Activated CD8-positive, alpha-beta memory T cell treated with anti-CD3 and anti-CD28 coated beads, Interleukin-2, amount 10 ng/mL, durations not matched to agents 7 days and 5 days (primary cell): Measurements from ENCODE around the gene VENTX. TPM values are rescaled to one million over a fixed set of nuclear protein-coding genes. Genes with fewer than 3 reads are reported as not detected.
"Not testable (repeated sequence)": the region's sequence is repeated elsewhere in the genome, so short reads cannot be mapped to it uniquely, and the experiment has no call there.

Experiments
- ATAC-seq: fragments of 150-1000 bp; cut with Tn5 transposase; one replicate; pipeline ENCODE4 v1.10.0; 2021; ENCODE audit warnings: moderate library complexity
- CTCF ChIA-PET: fragments of 350-600 bp; sonication (Branson Sonifier 250); formaldehyde crosslinking; loops from one replicate; lab custom pipeline; 2021; ENCODE audit warnings: antibody characterized with exemption; lab: Charles Lee
- DNase-seq: peaks from one replicate; pipeline ENCODE4 v3.0.0-alpha.2; 2020
- H3K27ac Mint-ChIP-seq: one replicate; pipeline ENCODE4 v1.8.0; 2021; ENCODE audit warnings: mild to moderate bottlenecking, mixed read lengths
- H3K27me3 Mint-ChIP-seq: one replicate; pipeline ENCODE4 v1.8.0; 2021; ENCODE audit warnings: mixed read lengths
- H3K36me3 Mint-ChIP-seq: one replicate; pipeline ENCODE4 v1.8.0; 2021; ENCODE audit warnings: mild to moderate bottlenecking, mixed read lengths
- H3K4me1 Mint-ChIP-seq: one replicate; pipeline ENCODE4 v1.8.0; 2021; ENCODE audit warnings: mixed read lengths
- H3K4me3 Mint-ChIP-seq: one replicate; pipeline ENCODE4 v1.8.0; 2021; ENCODE audit warnings: mild to moderate bottlenecking, moderate library complexity, mixed read lengths
- H3K9me3 Mint-ChIP-seq: one replicate; pipeline ENCODE4 v1.8.0; 2022; ENCODE audit warnings: low read depth, mixed read lengths
- total RNA-seq, 2 experiments: library from RNA; stranded (reverse); gene quantifications; one replicate each; pipeline ENCODE4 v1.2.3, GENCODE V29; 2021

The VENTX gene
- total RNA-seq, 2 experiments from 2014 or later = 0.12 TPM; not detected in 1

DNA sequence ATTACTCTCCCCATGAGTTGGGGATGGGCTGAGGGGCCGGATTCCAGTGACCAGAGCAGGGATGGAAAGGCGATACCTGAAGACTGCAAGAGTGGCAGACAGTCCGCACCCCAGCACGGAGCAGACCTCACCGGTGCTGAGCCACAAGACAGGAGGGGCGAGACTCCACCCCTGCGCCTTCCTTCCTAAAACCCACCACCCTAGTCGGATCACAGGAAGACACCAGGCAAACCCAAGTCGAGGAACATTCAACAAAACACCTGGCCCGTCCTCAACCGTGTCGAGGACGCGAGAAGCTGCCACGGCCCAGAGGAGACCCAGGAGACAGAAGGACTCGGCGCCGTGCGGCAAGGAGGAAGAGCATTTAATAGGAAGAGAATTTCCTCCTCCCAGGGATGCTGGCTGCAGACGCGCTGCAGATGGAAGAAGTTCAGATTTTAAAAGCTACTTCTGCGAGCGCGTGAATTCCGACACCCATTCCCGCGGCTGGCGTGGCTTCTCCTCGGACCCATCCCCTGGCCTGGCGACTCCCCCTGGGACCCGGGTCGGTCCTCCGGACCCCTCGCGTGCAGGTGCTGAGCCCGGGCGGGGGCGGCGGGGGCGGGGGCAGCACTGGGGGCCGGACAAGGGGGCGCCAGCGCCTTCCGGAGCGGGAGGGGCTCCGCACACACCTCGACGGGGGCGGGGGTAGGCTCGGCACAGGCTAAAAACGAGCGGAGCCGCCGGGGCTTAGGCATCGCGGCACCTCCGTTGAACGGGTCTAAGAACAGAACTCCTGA, 8.2 kb upstream of the VENTX start:
- no peak overlapping the region for H3K27ac Mint-ChIP-seq
- peaks cover 26% of the 10 kb centered on the region for H3K4me1 Mint-ChIP-seq
- H3K4me3 Mint-ChIP-seq = peak overlapping the region; percentile 28
- CTCF ChIA-PET = no interaction called here
- ATAC-seq (no peak), DNase-seq (no peak)
- H3K36me3 Mint-ChIP-seq = no peaks in the 10 kb centered on the region
- H3K9me3 Mint-ChIP-seq = no peaks in the 10 kb centered on the region
- peaks cover 55% of the 10 kb centered on the region for H3K27me3 Mint-ChIP-seq

DNA sequence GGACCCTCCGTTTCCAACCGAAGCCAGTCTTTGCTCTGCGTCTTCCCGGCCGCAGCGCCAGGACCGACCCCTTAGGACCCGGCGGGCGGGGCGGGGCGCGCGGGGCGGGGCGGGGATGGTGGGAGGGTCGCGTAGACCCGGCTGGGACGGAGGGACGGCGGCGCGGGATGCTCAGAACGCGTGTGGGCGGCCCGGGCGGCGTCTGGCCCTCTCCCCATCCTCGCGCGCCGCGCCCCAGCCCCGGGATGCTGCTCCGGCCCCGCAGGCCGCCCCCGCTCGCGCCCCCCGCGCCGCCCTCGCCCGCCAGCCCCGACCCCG, 7.7 kb upstream of the VENTX start, which contains the start of gene UTF1:
Gene UTF1 (plus strand): TSS at position 174 of the 318 bp plus-strand sequence. CDS start 72 bp downstream, at position 246.
- CTCF ChIA-PET = no interaction called here
- Mint-ChIP-seq H3K9me3 (no peaks in the 10 kb centered on the region), H3K4me1 (peaks cover 26% of the 10 kb centered on the region), H3K36me3 (no peaks in the 10 kb centered on the region), H3K4me3 (peak within 1 kb of the TSS; percentile 28), H3K27ac (no peak within 1 kb of the TSS), H3K27me3 (peaks cover 58% of the 10 kb centered on the region)
- ATAC-seq (no peak), DNase-seq (no peak)

DNA sequence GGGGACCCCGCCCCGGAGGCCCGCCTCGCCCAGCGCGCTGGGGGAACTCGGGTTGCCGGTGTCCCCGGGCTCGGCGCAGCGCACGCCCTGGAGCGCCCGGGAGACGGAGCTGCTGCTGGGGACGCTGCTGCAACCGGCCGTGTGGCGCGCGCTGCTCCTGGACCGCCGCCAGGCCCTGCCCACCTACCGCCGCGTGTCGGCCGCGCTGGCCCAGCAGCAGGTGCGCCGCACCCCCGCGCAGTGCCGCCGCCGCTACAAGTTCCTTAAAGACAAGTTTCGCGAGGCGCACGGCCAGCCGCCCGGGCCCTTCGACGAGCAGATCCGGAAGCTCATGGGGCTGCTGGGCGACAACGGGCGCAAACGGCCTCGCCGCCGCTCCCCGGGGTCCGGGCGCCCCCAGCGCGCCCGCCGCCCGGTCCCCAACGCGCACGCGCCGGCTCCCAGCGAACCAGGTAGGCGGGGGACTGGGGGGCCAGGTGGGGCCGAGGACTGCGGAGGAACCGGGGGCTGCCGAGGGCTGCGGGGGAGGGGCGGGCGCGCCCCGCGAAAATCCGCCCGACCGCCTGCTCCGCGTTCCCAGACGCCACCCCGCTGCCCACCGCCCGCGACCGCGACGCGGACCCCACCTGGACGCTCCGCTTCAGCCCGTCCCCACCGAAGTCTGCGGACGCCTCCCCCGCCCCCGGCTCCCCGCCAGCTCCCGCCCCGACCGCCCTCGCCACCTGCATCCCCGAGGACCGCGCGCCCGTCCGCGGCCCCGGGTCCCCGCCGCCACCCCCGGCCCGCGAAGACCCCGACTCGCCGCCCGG, 7.1 kb upstream of the VENTX start:
- peaks cover 21% of the 10 kb centered on the region for H3K4me1 Mint-ChIP-seq
- peaks cover 60% of the 10 kb centered on the region for H3K27me3 Mint-ChIP-seq
- H3K36me3 Mint-ChIP-seq = no peaks in the 10 kb centered on the region
- no peak overlapping the region for H3K4me3 Mint-ChIP-seq
- no peaks in the 10 kb centered on the region for H3K9me3 Mint-ChIP-seq
- CTCF ChIA-PET = no interaction called here
- ATAC-seq = no peak
- DNase-seq = no peak
- no peak overlapping the region for H3K27ac Mint-ChIP-seq

DNA sequence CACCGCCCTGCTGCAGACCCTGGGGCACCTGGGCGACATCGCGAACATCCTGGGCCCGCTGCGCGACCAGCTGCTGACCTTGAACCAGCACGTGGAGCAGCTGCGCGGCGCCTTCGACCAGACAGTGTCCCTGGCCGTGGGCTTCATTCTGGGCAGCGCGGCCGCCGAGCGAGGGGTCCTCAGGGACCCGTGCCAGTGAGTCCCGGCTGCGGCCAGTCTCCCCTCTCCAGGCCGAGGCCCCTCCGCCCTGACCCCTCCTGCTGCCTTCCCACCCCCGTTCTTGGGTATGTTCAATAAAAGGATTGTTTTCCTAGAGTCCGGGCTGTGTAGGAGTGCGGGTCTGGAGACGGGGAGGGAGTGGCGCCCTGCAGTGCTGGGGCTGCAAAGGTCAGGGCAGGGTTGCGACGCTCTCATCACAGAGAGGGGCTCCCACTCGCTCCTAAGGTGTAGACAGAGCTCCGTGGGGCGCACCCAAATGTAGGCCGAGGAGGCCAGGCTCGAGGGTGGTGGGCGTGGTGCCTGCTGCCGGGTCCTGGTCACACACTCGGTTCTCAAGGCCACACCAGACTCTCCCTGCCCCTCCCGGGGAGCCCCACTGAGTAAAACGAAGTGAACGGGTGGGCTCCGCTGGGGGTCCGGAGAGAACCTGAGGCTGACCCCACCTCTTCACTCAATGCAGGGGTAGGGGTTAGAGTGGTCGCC, 6.3 kb upstream of the VENTX start:
- no peak overlapping the region for H3K27ac Mint-ChIP-seq
- ATAC-seq = no peak

DNA sequence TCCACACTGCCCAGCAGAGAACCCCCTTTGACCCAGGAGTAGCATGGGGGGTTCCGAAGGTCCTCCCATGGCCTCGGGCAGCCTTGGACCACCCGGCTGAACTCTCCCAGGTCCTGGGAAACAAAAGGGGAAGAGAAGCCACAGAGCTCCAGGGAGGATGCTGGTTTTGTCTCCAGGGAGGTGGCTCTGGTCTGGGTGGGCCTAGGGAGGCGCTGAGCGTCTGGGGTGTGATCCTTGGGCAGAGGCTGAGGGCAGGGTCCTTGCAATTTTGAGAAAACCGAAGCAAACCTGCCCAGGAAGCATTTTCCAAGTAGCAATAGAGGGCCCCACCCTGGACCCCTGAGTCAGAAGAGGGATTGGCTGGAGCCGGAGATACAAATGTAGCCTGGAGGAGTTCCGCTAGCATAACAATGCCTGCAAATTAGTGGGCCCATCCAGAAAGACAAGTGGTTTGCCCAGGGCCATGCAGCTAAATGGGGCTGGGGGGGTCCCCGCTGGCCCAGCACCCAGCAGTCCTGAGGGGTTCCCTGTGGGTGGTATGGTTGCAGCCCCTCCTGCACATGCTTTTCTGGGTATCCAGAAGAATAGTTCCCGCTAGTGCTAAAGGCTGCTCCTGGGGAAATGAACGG, 5.6 kb upstream of the VENTX start:
- DNase-seq = no peak
- Mint-ChIP-seq H3K9me3 (no peaks in the 10 kb centered on the region), H3K4me1 (peaks cover 10% of the 10 kb centered on the region), H3K36me3 (no peaks in the 10 kb centered on the region), H3K4me3 (no peak overlapping the region), H3K27ac (no peak overlapping the region), H3K27me3 (peaks cover 53% of the 10 kb centered on the region)
- CTCF ChIA-PET = no interaction called here
- no peak for ATAC-seq

More for the DNA sequence above, 6.3 kb upstream of the VENTX start:
- no peak for DNase-seq
- Mint-ChIP-seq H3K36me3 (no peaks in the 10 kb centered on the region), H3K4me3 (no peak overlapping the region), H3K9me3 (no peaks in the 10 kb centered on the region), H3K4me1 (peaks cover 16% of the 10 kb centered on the region), H3K27me3 (peaks cover 60% of the 10 kb centered on the region)
- CTCF ChIA-PET = no interaction called here

DNA sequence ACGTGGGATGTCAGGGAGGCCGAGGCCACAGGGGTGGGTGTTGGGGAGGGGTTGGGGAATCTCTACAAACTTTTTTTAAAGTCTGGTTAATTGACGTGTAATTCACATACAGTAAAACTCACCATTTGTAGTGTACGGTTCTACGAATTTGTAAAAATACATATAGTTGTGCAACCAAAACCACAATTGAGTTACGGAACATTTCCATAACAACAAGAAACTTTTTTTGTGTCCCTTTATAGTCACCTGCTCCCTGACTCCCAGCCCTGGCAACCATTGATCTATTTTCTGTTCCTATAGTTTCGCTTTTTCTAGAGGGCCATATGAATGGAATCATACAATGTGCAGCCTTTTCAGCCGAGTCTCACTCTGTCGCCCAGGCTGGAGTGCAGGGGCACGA, 2.9 kb upstream of the VENTX start:
- CTCF ChIA-PET, H3K9me3 Mint-ChIP-seq, H3K4me1 Mint-ChIP-seq, DNase-seq, H3K36me3 Mint-ChIP-seq, H3K4me3 Mint-ChIP-seq, H3K27ac Mint-ChIP-seq: not testable (repeated sequence)
- peaks cover 54% of the 10 kb centered on the region for H3K27me3 Mint-ChIP-seq
- ATAC-seq = peak; percentile 8

DNA sequence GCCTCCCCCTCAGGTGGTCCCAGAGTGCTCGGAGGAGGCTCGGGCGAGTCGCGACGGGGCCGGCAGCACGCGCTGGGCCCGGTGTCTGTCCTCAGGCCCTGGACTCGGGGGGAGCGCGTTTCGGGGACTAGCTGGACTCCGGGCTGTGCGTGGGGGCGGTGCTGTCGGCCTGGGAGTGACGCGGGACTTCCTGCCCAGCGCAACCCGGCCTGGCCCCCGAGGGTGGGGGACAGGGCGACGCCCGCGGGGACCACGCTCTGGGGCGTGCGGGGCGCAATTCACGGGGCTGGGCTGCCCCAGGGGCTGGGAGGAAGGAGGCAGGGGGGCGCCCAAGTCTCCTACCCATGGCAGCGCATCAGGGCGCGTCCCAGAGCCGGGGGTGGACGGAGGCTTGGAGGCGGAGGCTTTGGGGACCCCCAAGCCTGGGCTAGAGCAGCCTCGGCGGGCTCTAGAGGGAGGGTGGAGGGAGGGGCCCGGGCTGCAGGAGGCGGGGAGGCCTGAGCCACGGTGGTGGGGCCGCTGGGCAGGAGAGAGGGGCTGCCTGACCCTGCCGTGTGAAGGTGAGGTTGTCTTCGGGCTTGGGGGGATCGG, 2.3 kb upstream of the VENTX start:
- ATAC-seq (peak; percentile 21), DNase-seq (no peak)
- Mint-ChIP-seq H3K4me1 (peaks cover 5% of the 10 kb centered on the region), H3K36me3 (no peaks in the 10 kb centered on the region), H3K27me3 (peaks cover 54% of the 10 kb centered on the region), H3K9me3 (no peaks in the 10 kb centered on the region), H3K4me3 (no peak overlapping the region), H3K27ac (no peak overlapping the region)
- CTCF ChIA-PET = no interaction called here

DNA sequence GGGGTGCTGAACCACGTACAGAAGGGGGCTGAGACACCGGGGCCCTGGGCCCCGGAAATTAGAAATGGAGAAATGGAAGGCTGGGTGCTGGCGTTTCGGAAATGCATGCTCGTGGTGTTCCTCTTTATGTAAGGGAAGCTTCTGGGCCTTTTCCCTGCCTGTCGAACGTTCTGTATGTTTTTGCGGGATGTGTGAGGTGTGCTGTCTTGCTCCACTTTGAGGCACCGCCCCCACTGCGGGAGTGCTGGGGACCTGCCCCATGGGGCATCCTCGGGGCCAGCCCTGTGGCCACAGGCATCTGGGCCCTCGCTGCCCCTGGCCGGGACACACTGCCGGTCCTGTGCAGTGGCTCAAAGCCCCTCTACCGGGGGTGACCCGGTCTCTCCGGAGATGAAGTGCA, 1.7 kb upstream of the VENTX start:
- DNase-seq (no peak), ATAC-seq (no peak)
- CTCF ChIA-PET = no interaction called here
- H3K9me3 Mint-ChIP-seq = no peaks in the 10 kb centered on the region
- peaks cover 8% of the 10 kb centered on the region for H3K4me1 Mint-ChIP-seq
- H3K36me3 Mint-ChIP-seq = no peaks in the 10 kb centered on the region
- H3K27ac Mint-ChIP-seq = no peak overlapping the region
- peaks cover 58% of the 10 kb centered on the region for H3K27me3 Mint-ChIP-seq
- no peak overlapping the region for H3K4me3 Mint-ChIP-seq

DNA sequence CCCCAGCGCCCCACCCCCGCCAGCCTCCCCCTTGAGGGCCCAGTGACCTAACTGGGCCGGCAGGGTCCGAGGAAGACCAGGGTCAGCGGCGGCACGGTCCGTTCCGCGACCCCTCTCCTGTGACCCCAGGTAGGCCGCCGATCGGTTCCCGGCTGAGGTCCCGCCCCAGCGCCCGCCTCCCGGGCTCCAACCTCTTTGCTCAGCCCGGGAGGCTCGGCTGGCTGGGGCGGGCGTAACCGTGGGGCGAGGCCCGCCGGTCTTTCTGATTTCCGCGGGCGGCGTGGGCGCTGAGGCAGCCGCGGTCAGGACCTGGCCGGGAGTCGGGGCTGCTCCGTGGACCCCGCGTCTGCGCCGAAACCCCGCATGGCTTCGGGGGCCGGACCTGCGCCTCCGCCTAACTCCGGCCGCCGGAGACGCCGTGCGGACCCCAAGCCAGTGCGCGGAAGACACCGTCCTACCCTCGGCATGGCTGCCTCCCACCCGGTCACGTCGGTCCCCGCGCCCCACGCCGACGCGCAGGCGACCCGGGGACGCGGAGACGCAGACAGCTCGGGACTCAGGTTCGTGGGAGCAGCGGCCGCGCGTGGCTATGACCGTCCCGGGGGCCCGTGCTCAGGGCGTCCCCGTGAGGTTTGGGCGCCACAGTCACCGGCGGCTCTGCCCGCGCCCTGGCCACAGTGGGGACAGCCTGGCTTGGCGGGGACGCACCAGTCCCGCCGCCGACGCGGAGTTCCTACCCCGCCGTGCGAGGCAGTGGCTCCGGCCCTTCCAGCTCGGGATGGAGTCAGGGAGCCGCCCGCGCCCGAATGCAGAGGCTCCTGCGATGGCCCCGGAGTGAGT, 1.0 kb upstream of the VENTX start:
- no peaks in the 10 kb centered on the region for H3K36me3 Mint-ChIP-seq
- H3K27ac Mint-ChIP-seq = no peak overlapping the region
- peaks cover 60% of the 10 kb centered on the region for H3K27me3 Mint-ChIP-seq
- DNase-seq = no peak
- CTCF ChIA-PET = no interaction called here
- H3K9me3 Mint-ChIP-seq = no peaks in the 10 kb centered on the region
- peaks cover 15% of the 10 kb centered on the region for H3K4me1 Mint-ChIP-seq
- no peak for ATAC-seq
- no peak overlapping the region for H3K4me3 Mint-ChIP-seq

DNA sequence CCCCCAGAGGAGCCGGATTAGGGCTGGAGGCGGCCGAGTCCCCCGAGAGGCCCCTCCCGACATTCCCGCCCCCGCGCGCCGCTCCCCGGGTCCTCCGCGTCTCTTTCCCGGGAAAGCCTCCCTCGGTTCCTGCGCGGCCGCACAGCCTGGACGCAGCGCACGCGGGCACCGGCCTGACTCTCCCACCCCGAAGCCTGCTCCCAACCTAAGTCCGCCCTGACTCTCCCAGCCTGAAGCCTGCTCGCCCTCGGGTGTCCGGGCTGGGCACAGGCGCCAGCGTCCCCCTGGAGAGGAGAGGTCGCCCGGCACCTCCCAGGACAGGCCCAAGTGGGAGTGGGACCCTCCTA, 441 bp upstream of the VENTX start:
- Mint-ChIP-seq H3K27me3 (peaks cover 57% of the 10 kb centered on the region), H3K4me1 (peaks cover 20% of the 10 kb centered on the region), H3K4me3 (no peak overlapping the region), H3K36me3 (no peaks in the 10 kb centered on the region), H3K9me3 (no peaks in the 10 kb centered on the region), H3K27ac (no peak overlapping the region)
- ATAC-seq (no peak), DNase-seq (no peak)
- CTCF ChIA-PET = interaction anchor here (1.4 kb wide), 1 partner anchor 20 kb away, joined by 3 read pairs; no protein-coding TSS in a partner anchor

DNA sequence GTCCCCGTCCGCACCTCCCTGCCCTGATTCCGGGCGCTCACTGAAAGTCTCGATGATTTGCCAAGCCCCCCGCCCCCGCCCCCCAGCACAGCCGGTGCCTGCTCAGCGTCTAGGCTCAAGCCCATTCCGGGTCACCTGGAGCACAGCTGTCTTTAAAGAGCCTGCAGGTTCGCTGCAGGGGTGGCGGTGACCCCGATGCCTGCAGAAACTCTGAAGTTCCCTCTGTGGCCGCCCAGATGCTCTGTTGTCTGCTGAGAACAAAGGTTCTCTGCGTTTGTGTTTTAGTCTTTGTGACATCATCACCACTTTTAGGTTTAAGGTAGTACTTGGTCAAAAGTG, 780 bp downstream of the VENTX start:
- DNase-seq (no peak), ATAC-seq (no peak)
- CTCF ChIA-PET = interaction anchor here (1.0 to 1.4 kb wide), 2 partner anchors 19 to 91 kb away, joined by 3 read pairs; no protein-coding TSS in a partner anchor
- Mint-ChIP-seq H3K27me3 (peaks cover 51% of the 10 kb centered on the region), H3K4me1 (peaks cover 23% of the 10 kb centered on the region), H3K36me3 (no peaks in the 10 kb centered on the region), H3K9me3 (no peaks in the 10 kb centered on the region), H3K27ac (no peak overlapping the region), H3K4me3 (no peak overlapping the region)

DNA sequence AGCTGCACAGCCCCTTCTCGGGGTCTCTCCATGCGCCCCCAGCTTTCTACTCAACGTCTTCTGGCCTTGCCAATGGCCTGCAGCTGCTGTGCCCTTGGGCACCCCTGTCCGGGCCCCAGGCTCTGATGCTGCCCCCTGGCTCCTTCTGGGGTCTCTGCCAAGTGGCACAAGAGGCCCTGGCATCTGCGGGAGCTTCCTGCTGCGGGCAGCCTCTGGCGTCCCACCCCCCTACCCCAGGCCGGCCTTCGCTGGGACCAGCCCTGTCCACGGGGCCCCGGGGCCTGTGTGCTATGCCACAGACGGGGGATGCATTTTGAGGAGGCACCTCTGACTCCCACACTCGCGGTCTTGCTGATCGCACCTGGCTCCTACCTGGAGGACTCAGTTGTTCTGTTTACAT, 2.3 kb downstream of the VENTX start:
- peaks cover 39% of the 10 kb centered on the region for H3K27me3 Mint-ChIP-seq
- CTCF ChIA-PET = no interaction called here
- no peak overlapping the region for H3K4me3 Mint-ChIP-seq
- H3K4me1 Mint-ChIP-seq = peaks cover 23% of the 10 kb centered on the region
- H3K9me3 Mint-ChIP-seq = no peaks in the 10 kb centered on the region
- no peak for ATAC-seq
- H3K36me3 Mint-ChIP-seq = no peaks in the 10 kb centered on the region
- no peak for DNase-seq
- H3K27ac Mint-ChIP-seq = no peak overlapping the region
